GM12872 (cell line): ENCODE measurements around the gene FAM47E.

Experiments
- CTCF ChIP-seq: IDR thresholded peaks from 3 replicates; pipeline ENCODE4 v1.5.1; 2011; ENCODE audit warnings: low read depth, mild to moderate bottlenecking, low read length, moderate library complexity; ENCODE audit not compliant: insufficient read depth

Gene FAM47E

GRCh38 chr4:76271248-76271647 lies 19.7 kb downstream of the FAM47E start:
- TF ChIP-seq CTCF: no peak

GRCh38 chr4:76272073-76272472 lies 20.6 kb downstream of the FAM47E start:
- TF ChIP-seq CTCF: no peak

GRCh38 chr4:76272582-76272981 lies 21.1 kb downstream of the FAM47E start:
- TF ChIP-seq CTCF: no peak

GRCh38 chr4:76272999-76273398 lies 21.5 kb downstream of the FAM47E start:
- TF ChIP-seq CTCF: no peak

GRCh38 chr4:76275486-76276124 lies 24.1 kb downstream of the FAM47E start:
- no peak for TF ChIP-seq CTCF

GRCh38 chr4:76276813-76277212 lies 25.3 kb downstream of the FAM47E start:
- no peak for TF ChIP-seq CTCF

- TF ChIP-seq CTCF: no peak
Observed at GRCh38 chr4:76277667-76278066, 26.1 kb downstream of the FAM47E start.
